HepG2 (cell line): Measurements from ENCODE around the gene SEL1L2. TPM values are rescaled to one million over a fixed set of nuclear protein-coding genes. Genes with fewer than 3 reads are reported as not detected.

ENCODE experiments used
- ERF ChIP-seq: IDR thresholded peaks from 2 replicates; pipeline ENCODE4 v1.6.1; 2018; ENCODE audit warnings: missing biosample characterization, missing genetic modification reagents
- FOXA1 ChIP-seq, 2 experiments: fragments of 450-650 bp in 1 of 2; sonication (generic) in 1 of 2; formaldehyde crosslinking in 1 of 2; IDR thresholded peaks; 2 replicates each; pipeline versions ENCODE4 v1.4.0 to v1.6.1; 2016 to 2020; ENCODE audit warnings: missing genetic modification reagents in 1 of 2
- HDAC6 ChIP-seq: fragments of 200-600 bp; sonication (generic); IDR thresholded peaks from 2 replicates; pipeline ENCODE4 v1.7.0; 2017; ENCODE audit warnings: mild to moderate bottlenecking, antibody characterized with exemption, low read length, low read depth
- HNF4A ChIP-seq: sonication (generic); formaldehyde crosslinking; IDR thresholded peaks from 2 replicates; pipeline ENCODE4 v1.4.0; 2020; ENCODE audit warnings: missing genetic modification reagents
- IRF9 ChIP-seq: sonication (generic); formaldehyde crosslinking; IDR thresholded peaks from 2 replicates; pipeline ENCODE4 v1.8.0; 2022; ENCODE audit warnings: missing genetic modification reagents, mild to moderate bottlenecking, borderline replicate concordance
- ISX ChIP-seq: sonication (generic); formaldehyde crosslinking; conservative IDR thresholded peaks from 2 replicates; pipeline ENCODE4 v1.5.0; 2020; ENCODE audit warnings: missing genetic modification reagents
- NFYB ChIP-seq: sonication (generic); formaldehyde crosslinking; IDR thresholded peaks from 2 replicates; pipeline ENCODE4 v1.4.0; 2020; ENCODE audit warnings: missing genetic modification reagents
- SOX6 ChIP-seq, 2 experiments: fragments of 450-650 bp in 1 of 2; sonication (generic) in 1 of 2; formaldehyde crosslinking in 1 of 2; IDR thresholded peaks; 2 replicates each; pipeline versions ENCODE4 v1.4.0 to v1.6.1; 2017 to 2020; ENCODE audit warnings: antibody characterized with exemption in 1 of 2, mild to moderate bottlenecking in 1 of 2, missing genetic modification reagents in 1 of 2
- SP5 ChIP-seq: IDR thresholded peaks from 2 replicates; pipeline ENCODE4 v1.6.1; 2016; ENCODE audit warnings: low read depth, borderline replicate concordance
- XRCC5 ChIP-seq: fragments of 200-400 bp; formaldehyde crosslinking; optimal IDR thresholded peaks from 2 replicates; pipeline ENCODE3; 2017; ENCODE audit warnings: mild to moderate bottlenecking, low read length
- ZBTB34 ChIP-seq: sonication (generic); formaldehyde crosslinking; IDR thresholded peaks from 2 replicates; pipeline ENCODE4 v1.8.0; 2022; ENCODE audit warnings: mild to moderate bottlenecking, missing genetic modification reagents
- ZNF281 ChIP-seq: sonication (generic); formaldehyde crosslinking; IDR thresholded peaks from 2 replicates; pipeline ENCODE4 v1.4.0; 2020; ENCODE audit warnings: missing genetic modification reagents, borderline replicate concordance
- ZNF441 ChIP-seq: sonication (generic); formaldehyde crosslinking; IDR thresholded peaks from 2 replicates; pipeline ENCODE4 v1.7.0; 2021; ENCODE audit warnings: missing genetic modification reagents, borderline replicate concordance
- ZNF501 ChIP-seq: sonication (generic); formaldehyde crosslinking; IDR thresholded peaks from 2 replicates; pipeline ENCODE4 v1.5.1; 2020; ENCODE audit warnings: mild to moderate bottlenecking, moderate library complexity, missing genetic modification reagents
- ZSCAN21 ChIP-seq: sonication (generic); formaldehyde crosslinking; IDR thresholded peaks from 2 replicates; pipeline ENCODE4 v1.8.0; 2022; ENCODE audit warnings: mild to moderate bottlenecking, missing genetic modification reagents, moderate library complexity, borderline replicate concordance
- ZSCAN30 ChIP-seq: sonication (generic); formaldehyde crosslinking; IDR thresholded peaks from 2 replicates; pipeline ENCODE4 v1.5.0; 2020; ENCODE audit warnings: mild to moderate bottlenecking, missing genetic modification reagents
- ZSCAN31 ChIP-seq: sonication (generic); formaldehyde crosslinking; IDR thresholded peaks from 2 replicates; pipeline ENCODE4 v1.5.0; 2020; ENCODE audit warnings: low read depth, mild to moderate bottlenecking, missing genetic modification reagents
- polyA plus RNA-seq, 8 experiments: library from polyadenylated mRNA; depleted of rRNA in 3 of 8; stranded (reverse) in 7 of 8; unstranded in 1 of 8; fragments of >200 nt; fragmentation: Illumina TruSeq in 4 of 8; extraction: Trizol in 4 of 8; gene quantifications; 2 replicates each; pipeline versions ENCODE4 v1.2.1 to v1.2.3, GENCODE V29; 2011 to 2016; ENCODE audit warnings: low read depth in 4 of 8, missing spikeins in 1 of 8, mixed read lengths in 1 of 8; ENCODE audit not compliant: insufficient read depth in 1 of 8
- total RNA-seq, 5 experiments: library from RNA; depleted of rRNA; stranded (reverse); fragments of >200 nt; fragmentation: Illumina TruSeq; extraction: Trizol; gene quantifications; 2 replicates each; pipeline ENCODE4 v1.2.3, GENCODE V29; 2016; ENCODE audit warnings: low read depth in 1 of 5
- TF ChIP-seq, protein P1 (sequence below): sonication (generic); formaldehyde crosslinking; IDR thresholded peaks from 2 replicates; pipeline ENCODE4 v1.5.0; 2020; ENCODE audit warnings: mild to moderate bottlenecking, missing genetic modification reagents, borderline replicate concordance
- TF ChIP-seq, protein P2 (sequence below): sonication (generic); formaldehyde crosslinking; IDR thresholded peaks from 2 replicates; pipeline ENCODE4 v1.8.0; 2023; ENCODE audit warnings: mild to moderate bottlenecking, missing genetic modification reagents

SEL1L2 gene
- total and polyA plus RNA-seq, 2 of the 13 experiments (the other 11 are each of a cell fraction or from before 2014, with no cell fraction given) = not detected

GRCh38 chr20:13800728-13801134 lies 189.7 kb downstream of the SEL1L2 start (continued):
- TF ChIP-seq, protein P1, sequence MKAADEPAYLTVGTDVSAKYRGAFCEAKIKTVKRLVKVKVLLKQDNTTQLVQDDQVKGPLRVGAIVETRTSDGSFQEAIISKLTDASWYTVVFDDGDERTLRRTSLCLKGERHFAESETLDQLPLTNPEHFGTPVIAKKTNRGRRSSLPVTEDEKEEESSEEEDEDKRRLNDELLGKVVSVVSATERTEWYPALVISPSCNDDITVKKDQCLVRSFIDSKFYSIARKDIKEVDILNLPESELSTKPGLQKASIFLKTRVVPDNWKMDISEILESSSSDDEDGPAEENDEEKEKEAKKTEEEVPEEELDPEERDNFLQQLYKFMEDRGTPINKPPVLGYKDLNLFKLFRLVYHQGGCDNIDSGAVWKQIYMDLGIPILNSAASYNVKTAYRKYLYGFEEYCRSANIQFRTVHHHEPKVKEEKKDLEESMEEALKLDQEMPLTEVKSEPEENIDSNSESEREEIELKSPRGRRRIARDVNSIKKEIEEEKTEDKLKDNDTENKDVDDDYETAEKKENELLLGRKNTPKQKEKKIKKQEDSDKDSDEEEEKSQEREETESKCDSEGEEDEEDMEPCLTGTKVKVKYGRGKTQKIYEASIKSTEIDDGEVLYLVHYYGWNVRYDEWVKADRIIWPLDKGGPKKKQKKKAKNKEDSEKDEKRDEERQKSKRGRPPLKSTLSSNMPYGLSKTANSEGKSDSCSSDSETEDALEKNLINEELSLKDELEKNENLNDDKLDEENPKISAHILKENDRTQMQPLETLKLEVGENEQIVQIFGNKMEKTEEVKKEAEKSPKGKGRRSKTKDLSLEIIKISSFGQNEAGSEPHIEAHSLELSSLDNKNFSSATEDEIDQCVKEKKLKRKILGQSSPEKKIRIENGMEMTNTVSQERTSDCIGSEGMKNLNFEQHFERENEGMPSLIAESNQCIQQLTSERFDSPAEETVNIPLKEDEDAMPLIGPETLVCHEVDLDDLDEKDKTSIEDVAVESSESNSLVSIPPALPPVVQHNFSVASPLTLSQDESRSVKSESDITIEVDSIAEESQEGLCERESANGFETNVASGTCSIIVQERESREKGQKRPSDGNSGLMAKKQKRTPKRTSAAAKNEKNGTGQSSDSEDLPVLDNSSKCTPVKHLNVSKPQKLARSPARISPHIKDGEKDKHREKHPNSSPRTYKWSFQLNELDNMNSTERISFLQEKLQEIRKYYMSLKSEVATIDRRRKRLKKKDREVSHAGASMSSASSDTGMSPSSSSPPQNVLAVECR (CRISPR knock-in tag) = peak; percentile 67
- TF ChIP-seq SOX6 (IDR thresholded peaks at IDR 0.05) (no peak), SOX6 (CRISPR knock-in tag; IDR thresholded peaks at IDR 0.05) (0 out of 2 replicates have a peak, but pooled peaks have one; percentile 10), ISX (CRISPR knock-in tag) (no peak), HDAC6 (no peak), ZSCAN30 (no peak), ZNF441 (CRISPR knock-in tag) (peak; percentile 79), ZSCAN31 (CRISPR knock-in tag) (0 out of 2 replicates have a peak, but pooled peaks have one; percentile 60), ZNF281 (CRISPR knock-in tag) (0 out of 2 replicates have a peak, but pooled peaks have one; percentile 23), ERF (peak; percentile 62), FOXA1 (IDR thresholded peaks at IDR 0.05) (no peak), FOXA1 (CRISPR knock-in tag; IDR thresholded peaks at IDR 0.05) (peak; percentile 42; the same call in 1 of the 2 replicates), SP5 (CRISPR knock-in tag) (peak; percentile 85), ZBTB34 (CRISPR knock-in tag) (peak; percentile 93; the same call in 1 of the 2 replicates), XRCC5 (peak; percentile 93), IRF9 (CRISPR knock-in tag) (peak; percentile 47; the same call in 1 of the 2 replicates), NFYB (CRISPR knock-in tag) (no peak), ZNF501 (CRISPR knock-in tag) (peak; percentile 72), ZSCAN21 (CRISPR knock-in tag) (peak; percentile 40; the same call in 1 of the 2 replicates), HNF4A (CRISPR knock-in tag) (peak; percentile 89)
- TF ChIP-seq, protein P2, sequence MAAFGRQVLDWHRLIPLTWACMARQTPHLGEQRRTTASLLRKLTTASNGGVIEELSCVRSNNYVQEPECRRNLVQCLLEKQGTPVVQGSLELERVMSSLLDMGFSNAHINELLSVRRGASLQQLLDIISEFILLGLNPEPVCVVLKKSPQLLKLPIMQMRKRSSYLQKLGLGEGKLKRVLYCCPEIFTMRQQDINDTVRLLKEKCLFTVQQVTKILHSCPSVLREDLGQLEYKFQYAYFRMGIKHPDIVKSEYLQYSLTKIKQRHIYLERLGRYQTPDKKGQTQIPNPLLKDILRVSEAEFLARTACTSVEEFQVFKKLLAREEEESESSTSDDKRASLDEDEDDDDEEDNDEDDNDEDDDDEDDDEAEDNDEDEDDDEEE (CRISPR knock-in tag) = no peak
